GDM1 (cell line): ENCODE results near the gene ZBTB45.
"Not testable (repeated sequence)": the region's sequence is repeated elsewhere in the genome, so short reads cannot be mapped to it uniquely, and the experiment has no call there.

ENCODE experiments used
- DNase-seq: peaks from one replicate; lab custom pipeline; 2025; lab: John Stamatoyannopoulos, UW

The ZBTB45 gene

DNA sequence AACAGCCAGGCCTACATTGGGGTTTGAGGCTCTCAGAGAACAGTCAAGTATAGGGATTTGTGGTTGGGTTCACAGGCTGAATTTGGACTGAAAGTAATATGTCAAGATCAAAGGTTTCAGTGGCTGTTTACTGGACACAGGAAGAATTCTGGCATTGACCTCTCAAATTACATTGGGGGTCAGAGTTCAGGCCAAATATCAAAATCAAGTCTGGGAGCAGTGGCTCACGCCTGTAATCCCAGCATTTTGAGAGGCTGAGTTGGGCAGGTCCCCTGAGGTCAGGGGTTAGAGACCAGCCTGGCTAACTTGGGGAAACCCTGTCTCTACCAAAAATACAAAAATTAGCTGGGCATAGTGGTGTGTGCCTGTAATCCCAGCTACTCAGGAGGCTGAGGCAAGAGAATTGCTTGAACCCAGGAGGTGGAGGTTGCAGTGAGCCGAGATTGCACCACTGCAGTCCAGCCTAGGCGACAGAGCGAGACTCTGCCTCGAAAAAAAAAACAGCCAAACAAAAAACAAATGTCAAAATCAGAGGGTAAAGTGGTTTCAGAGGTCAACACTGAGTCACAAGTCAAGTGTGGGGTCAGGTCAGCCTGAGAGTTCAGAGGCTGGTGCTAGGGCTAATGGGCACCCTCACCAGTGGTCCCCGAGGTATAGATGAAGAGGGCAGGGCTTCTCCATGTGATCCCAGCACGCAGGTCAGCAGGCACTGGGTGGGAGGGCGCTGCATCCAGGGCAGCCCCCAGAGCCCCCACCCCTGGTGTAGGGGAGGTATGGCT lies 9.3 kb downstream of the ZBTB45 start:
- DNase-seq = no peak

DNA sequence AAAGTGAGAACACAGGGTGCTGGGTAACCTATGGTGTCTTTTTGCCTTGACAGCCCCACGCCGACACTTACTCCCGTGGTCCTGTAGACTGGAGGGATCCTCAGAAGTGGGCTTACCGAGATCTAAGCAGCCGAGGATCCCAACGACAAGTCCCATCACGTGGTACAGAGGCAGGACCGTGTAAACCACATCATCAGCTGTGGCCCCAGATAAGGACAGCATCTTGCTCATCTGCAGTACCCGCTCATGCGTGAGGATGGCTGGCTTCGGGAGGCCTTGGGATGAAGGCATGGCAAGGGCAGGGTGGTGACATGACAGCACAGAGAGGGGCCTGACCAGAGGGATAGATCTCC lies 9.9 kb downstream of the ZBTB45 start:
- no peak for DNase-seq

DNA sequence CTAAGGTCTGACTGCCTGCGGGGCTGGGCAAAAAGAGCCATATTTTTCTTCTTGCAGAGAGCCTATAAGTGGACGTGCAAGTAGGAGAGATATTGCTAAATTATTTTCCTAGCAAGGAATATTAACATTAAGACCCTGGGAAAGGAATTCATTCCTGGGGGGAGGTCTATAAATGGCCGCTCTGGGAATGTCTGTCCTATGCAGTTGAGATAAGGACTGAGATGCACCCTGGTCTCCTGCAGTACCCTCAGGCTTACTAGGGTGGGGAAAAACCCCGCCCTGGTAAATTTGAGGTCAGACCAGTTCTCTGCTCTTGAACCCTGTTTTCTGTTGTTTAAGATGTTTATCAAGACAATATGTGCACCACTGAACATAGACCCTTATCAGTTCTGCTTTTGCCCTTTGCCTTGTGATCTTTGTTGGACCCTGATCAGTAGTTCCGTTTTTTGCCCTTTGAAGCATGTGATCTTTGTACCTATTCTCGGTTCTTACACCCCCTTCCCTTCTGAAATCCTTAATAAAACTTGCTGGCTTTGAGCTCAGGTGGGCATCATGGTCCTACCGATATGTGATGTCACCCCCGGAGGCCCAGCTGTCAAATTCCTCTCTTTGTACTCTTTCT lies 11.9 kb downstream of the ZBTB45 start:
- not testable (repeated sequence) for DNase-seq

DNA sequence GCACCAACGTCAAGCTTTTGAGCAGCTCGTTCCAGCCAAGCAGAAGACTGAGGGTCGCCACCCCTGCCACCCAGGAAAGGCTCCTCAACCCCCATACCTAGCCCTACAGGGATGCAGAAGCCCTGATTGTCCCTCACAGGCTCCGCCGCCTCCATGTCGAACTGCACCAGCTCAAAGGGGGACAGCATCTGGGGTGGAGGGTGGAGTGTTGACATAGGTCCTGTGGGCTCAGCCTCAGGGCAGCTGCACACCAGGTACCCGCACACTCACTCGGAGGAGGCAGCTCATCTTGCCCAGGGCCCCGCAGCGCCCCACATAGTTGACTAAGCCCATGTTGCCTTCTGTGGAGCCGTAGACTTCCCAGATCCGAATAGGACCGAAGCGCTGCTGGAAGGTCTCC lies 19.4 kb downstream of the ZBTB45 start:
- no peak for DNase-seq

DNA sequence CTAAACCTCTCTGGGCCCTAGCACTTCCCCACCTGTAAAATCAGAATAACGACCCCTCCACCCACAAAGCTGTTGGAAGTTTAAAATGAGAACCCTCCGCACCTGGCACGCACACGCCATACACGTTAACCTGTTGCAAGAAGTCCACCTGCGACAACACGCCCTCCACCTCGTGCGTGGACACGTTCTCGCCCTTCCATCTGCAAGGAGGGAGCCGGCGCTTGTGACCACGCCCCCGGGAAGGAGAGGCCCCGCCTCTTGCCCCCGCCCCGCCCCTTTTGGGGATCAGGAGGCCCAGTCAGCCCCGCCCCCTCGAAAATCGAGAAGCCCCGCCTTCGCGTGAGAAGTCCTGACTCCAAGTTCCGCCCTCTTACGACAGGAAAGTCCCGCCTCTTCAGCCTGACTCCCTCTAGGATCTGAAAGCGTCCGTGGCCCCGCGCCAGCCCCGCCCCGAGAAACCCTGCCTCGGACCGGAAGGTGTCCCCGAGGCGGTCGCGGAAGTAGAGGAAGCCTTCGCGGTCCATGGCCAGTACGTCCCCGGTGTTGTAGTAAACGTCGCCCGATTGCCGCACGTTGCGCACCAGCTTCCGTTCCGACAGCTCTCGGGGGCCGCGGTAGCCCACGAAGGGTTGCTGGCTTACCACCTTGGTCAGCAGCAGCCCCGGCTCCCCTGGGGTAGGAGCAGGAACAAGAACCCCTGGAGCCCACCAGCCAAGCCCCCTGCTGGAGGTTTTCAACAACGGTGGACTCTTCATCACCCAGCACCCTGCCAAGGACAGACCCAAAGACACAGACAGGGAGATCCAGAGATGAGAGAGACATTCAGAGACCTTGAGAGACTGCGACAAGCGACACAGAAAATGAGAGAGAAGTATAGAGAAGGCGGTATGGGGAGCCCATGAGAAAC lies 20.3 kb downstream of the ZBTB45 start:
- DNase-seq = peak; percentile 97

DNA sequence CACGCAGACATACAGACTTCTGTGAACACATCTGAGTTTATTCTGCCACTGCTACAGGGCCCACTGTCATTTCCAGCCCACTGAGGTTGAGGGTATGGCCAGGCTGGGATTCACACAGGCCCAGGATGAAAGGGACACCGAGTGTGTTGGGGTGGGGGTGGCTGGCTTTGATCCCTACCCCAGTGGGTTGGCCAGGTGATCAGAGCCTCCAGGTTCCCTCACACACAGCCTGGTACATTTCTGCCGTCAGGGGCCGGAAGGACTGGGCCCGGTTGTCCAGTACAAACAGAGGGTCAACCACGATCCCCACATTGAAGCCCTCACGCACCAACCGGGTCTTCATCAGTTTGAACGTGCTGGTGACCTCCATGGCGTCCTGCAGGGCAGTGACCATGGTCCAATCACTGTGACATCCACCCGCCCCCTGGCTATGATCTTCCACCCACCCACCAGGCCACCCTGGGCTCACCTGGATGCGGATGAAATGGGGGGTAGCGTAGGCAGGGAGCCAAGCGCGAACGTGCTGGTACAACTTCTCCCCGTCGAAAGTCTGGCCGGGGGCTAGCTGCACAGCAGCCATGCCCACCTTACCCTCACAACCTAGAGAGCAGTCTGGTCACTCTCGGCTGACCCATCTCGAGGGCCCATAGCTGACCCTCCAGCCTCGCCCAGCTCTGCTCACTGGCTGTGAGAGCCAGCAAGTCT lies 21.1 kb downstream of the ZBTB45 start:
- DNase-seq = no peak

DNA sequence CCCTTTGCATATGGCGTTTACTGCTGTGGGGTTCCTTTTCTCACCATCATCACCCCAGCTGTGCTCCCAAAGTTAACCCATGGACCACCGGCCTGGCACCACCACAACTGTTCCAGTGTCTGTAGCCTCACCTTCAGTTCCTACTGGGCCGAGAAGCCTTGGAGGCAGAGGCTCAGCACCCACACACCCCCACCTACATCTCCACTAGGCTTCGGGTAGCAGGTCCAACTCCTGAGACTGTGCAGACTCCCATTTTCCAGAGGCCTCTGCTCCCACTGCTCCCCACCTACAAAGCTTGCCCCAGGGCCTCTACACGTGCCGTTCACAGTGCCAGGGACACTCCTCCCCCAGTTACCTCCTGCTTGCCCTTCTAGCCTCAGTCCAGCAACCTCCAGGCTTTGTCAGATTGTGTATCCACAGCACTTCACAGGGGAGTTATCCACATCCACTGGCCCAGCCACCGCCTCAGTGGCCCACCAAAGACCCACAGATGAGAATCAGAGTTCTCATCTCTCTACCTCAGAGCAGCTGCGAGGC lies 21.9 kb downstream of the ZBTB45 start:
- DNase-seq = no peak

DNA sequence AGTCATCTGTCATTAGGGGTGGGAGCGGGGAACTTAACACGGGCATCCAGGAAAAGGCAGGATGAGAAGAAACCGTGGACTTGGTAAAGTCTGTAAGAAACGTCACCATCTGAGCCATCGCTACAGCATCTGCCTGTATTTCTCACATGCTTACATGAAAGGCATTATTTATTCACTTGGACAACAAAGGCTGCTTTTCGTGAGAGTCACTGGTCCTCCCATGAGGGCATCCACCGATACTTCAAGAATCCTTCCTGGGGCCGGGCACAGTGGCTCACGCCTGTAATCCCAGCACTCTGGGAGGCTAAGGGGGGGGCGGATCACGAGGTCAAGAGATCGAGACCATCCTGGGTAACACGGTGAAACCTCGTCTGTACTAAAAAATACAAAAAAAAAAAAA lies 27.3 kb downstream of the ZBTB45 start:
- no peak for DNase-seq

DNA sequence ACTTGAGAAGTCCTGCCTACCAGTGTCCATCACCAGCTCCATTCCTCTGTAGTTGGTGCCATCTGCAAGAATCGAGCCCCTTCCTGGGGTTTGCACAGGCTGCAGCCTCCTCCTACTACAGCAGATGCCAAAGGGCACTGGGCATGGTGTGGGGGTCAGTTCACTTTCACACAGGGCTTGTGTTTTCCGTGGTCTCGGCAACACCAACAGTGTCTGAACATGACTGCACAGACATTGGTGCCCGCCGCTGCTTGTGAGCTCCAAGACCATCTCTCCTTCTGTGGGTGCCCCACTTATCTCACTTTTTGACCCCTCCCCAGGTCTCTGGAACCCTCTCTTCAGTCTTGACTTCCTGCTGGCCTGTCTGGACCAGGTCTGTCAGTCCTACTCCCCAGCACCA lies 28.2 kb downstream of the ZBTB45 start:
- DNase-seq = no peak

DNA sequence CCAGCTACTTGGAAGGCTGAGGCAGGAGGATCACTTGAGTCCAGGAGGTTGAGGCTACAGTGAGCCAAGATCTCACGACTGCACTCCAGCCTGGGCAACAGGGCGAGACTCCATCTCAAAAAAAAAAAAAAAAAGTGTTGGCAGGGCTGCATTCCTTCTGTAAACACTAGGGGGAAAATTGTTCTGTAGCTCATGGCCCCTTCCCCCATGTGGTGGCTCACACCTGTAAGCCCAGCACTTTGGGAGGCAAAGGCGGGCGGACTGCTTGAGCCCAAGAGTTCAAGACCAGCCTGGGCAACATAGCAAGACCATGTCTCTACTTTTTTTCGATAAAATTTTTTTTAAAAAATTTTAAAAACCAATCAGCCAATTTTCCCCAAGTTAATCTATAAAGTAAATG lies 35.3 kb downstream of the ZBTB45 start:
- DNase-seq = not testable (repeated sequence)

DNA sequence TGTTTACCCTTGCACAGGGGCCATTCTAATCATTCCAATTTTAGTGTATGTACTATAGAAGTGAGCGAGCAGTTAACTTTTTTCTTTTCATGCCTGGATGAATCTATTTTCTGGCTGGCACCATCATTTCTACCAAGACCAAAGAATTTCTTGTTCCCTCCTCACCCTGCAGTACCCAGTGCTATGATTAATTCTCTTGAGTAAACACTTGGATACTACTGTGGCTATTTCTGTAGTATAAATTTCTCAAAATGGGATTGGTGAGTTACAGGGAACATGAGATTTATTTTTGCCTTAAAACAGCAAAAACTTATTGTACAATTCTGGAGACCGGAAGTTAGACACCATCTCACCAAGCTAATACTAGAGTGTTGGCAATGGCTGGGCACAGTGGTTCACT lies 35.8 kb downstream of the ZBTB45 start:
- DNase-seq = no peak

DNA sequence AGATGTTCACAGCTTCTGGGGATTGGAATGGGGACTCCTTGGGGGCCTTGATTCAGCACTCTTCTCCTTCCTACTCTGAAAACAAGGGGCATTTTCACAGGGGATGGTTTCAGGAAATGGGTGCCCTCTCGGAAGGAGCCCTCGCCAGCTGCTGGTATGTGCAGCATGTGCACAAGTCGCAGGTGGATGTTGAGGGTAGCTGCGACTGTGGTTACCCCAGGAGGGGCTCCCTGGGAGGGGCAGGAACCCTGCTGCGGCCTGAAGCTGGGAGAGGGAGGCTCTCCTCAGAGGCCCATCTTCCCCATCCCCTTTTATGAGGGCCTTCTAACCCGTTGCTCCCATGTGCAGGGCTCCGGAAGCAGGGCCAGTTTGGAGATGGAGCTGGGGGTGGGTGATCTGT lies 37.2 kb downstream of the ZBTB45 start:
- no peak for DNase-seq

DNA sequence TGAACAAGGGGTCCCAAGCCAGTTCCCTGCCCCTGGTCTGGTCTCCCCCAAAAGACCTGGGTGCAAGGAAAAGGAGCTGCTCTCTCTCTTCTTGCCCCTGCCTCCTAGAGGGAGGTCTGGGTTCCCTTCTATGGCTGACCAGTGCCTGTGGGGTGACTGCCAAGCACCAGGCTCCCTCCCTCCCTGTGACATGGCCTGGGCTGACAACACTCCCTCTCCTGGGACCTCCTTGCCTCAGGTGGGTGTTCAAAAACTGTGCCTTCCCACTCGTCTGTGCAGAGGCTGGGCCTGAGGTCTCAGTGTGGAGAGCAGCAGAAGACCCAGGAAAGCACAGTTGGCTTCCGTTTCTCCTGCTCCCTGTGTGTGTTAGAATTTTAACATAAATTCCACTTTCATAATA lies 38.8 kb downstream of the ZBTB45 start:
- DNase-seq = no peak

DNA sequence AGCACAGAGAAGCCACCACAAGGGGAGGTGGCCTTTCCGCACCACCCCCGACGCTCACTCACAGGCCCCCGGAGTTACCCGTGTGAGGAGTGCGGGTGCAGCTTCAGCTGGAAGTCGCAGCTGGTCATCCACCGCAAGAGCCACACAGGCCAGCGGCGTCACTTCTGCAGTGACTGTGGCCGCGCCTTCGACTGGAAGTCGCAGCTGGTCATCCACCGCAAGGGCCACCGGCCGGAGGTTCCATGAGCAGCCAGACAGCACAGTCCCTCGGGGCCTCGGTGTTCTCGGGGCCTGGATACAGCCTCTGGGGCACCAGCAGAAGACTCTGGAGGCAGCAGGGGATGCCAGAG lies 39.2 kb downstream of the ZBTB45 start:
- no peak for DNase-seq

DNA sequence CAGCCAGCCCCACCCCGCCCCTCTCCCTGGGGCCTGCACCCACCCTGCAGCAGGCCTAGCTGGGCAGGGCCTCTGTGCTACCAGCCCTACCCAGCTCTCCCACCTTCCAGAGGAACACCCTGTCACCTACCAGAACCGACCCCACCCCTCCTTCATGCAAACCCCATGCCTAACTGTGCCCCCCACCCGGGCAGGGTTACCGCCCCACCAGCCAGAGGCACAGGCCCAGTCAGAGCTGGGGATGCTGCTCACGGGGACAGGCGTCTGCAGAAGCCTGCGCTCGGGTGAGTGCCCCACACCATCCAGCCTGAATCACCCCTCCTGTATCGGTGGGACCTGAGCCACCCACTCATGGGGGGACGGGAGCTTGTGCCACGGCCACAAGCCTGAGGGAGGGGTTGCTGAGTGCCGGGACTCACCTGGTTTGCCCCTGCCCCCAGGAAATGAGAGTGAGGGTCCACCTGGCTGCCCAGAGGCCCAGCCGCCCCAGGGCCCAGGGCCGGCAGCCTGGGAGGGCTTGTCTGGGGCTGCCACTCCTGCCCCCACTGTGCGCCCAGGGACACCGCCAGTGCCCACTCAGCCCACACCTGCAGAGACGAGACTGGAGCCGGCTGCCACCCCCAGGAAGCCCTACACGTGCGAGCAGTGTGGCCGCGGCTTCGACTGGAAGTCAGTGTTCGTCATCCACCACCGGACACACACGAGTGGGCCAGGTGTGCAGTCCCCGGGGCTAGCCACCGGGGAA lies 39.7 kb downstream of the ZBTB45 start:
- no peak for DNase-seq

DNA sequence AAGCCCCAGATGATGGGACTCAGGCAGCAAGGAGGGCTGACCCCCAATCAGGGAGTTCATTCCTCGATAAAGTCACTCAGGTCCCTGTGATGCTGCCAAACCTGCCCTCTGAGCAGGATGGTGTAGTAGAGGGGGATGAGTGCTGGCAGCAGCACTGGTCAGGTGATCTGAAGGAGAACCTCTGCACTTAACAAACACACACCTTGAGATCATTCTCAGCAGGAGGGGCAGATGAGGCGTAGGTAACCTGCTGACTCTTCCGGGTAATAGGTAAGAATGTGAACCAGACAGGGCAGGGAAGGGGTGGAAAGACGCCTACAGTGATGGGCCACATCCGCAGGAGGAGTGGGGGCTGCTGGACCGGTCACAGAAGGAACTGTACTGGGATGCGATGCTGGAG lies 40.3 kb downstream of the ZBTB45 start:
- no peak for DNase-seq

DNA sequence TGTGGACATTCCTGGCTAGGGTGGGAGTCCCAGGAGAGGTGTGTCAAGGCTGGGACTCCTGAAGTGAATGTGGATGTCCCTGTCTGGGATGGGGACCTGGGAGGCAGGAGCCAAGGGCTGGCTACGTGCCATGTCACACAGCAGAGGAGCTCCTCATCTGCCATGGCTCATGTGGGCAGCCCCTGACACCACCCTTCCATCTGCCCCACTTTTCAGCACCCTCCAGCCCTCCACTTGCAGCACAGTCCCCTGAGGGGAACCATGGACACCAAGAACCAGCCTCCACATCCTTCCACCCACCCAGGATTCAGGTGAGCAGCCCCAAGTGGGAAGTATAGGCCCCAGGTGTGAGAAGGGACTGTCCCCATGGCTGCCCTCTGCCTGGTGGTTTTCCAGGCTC lies 41.7 kb downstream of the ZBTB45 start:
- no peak for DNase-seq

DNA sequence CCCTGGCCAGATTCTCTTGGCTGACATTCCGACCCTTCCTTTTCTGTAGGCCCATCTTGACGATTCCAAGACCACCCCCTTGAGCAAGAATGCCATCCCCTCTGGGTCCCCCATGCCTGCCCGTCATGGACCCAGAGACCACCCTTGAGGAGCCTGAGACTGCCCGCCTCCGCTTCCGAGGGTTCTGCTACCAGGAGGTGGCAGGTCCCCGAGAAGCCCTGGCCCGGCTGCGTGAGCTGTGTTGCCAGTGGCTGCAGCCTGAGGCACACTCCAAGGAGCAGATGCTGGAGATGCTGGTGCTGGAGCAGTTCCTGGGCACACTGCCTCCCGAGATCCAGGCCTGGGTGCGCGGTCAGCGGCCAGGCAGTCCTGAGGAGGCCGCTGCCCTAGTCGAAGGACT lies 42.5 kb downstream of the ZBTB45 start:
- no peak for DNase-seq

DNA sequence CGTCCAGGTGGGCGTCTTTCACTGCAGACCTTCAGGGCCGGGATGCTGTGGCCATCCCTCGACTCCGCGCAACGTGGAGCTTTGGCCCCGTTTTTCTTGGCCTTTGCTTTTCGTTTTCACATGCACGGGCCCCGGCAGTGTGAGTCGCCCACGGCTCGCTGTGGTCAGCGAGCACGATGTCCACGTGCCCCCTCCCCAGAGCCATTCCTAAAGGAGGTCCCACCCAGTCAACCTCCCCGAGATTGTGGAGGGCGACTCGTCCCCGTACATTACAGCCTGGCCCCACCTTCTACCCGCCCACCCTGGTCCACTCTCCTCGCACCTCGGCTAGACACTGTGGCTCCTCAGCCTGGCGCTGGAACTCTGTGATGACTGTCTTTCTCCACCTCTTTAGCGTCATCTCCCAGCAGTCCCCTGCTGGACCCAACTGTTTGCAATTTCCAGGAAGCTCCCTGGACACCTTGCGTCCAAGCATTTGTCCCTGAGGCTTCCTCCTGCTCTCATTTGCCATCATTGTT lies 43.1 kb downstream of the ZBTB45 start:
- no peak for DNase-seq

DNA sequence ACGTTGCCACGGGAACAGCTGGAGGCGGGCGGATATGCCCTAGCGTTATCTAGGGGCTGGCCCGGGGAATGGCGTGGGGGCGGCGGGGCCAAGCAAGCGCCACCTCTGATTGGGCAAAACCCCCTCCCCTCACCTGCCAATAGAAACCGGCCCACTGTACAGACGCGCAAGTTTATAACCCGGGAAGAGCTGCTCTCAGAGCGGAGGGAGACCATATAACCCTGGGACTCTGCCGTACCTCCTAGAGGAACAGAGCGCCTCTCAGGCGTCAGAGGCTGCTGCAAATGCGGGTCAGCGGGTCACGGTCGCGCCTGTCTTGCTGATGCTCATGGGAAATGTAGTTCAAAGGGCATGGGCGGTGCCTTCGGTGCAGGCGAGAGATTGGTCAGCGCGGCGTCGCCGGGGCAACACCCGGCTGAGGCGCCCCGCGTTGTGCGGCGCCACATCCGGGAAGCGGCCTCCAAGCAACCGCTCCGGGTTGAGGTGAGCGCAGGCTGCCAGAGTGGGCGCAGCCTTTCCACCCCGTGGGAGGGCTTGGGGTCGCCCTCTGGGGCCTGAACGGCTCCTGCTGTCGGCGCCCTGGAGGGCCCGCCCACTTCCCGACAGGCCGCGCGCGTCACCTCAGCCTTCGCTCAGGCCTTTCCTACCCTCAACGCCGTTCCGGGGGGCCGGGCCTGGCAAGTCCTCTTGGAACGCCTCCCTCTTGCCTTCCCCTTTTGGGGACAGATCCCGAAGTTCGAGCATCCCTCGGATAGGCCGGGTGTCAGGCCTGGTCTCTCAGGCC lies 43.7 kb downstream of the ZBTB45 start, which contains the start of gene ZNF446:
ZNF446 (plus strand) TSS at position 639 of the 784 bp plus-strand sequence. CDS start 867 bp downstream, outside the sequence.
- peak; percentile 95 for DNase-seq
